C1 segment of cervical spinal cord (tissue), 14 donors: Measurements from ENCODE around the gene SPHK2.
A peak's percentile ranks its signal among the peaks of the same experiment; 100 is the strongest.

ENCODE experiments used
- DNase-seq, 14 donors: peaks; one replicate each; lab custom pipeline; 2025; lab: John Stamatoyannopoulos, UW

The SPHK2 gene

DNA sequence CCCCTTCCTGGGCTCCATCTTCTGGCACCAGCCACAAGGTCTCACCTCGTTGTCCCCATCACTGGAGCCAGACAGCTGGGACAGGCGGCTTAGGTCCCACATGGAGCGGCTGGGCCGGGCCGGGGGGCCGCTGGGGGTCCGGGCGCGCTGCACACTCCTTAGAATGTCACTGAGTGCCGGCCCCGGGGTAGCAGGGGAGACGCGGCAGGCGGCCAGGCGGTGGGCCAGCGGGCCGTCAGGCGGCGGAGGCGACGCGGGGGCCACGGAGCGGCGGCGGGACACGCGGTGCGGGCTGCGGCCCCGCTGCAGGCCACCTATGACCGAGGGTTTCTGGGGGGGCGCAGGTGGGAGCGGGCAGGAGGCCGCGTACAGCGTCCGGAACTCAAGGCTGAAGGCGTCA, 15.9 kb upstream of the SPHK2 start:
- no peak for DNase-seq

DNA sequence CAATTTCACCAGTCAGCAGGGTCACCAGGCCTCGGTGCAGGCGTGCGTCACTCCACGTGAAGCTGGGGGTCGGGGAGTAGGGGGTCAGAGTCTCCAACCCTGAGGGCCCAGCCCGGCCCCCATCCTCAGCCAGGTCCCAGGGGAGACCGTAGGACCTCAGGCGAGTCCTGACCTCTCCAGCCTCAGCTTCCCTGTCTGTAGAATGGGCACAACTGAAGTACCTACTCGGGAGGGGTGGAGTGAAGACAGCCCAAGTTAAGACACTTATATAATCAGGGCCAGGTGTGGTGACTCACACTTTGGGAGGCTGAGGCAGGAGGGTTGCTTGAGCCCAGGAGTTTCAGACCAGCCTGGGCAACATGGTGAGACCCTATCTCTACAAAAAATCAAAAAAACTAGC, 15.5 kb upstream of the SPHK2 start:
- no peak for DNase-seq

DNA sequence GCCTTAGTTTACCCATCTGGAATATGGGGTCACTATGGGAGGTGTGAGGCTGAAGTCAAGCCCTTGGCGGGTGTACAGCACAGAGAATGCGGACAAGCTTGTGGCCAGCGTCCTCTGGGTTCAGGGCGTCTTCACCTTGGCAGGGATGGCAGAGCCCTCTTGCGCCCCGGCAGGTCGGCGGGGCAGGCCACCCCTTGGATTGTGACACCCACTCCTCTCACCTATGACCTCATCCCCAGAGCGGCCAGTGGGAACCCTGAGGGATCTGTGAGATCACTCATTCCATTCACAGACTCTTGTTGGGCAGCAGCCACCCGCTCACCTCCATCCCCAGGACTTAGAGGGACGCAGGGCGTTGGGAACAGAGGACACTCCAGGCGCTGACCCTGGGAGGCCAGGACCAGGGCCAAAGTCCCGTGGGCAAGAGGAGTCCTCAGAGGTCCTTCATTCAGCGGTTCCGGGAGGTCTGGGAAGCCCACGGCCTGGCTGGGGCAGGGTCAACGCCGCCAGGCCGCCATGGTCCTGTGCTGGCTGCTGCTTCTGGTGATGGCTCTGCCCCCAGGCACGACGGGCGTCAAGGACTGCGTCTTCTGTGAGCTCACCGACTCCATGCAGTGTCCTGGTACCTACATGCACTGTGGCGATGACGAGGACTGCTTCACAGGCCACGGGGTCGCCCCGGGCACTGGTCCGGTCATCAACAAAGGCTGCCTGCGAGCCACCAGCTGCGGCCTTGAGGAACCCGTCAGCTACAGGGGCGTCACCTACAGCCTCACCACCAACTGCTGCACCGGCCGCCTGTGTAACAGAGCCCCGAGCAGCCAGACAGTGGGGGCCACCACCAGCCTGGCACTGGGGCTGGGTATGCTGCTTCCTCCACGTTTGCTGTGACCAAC, 12.6 kb upstream of the SPHK2 start, which contains the start of gene SPACA4:
SPACA4 (plus strand) TSS at position 280 of the 896 bp plus-strand sequence; CDS start at position 517, 237 bp downstream.
- DNase-seq = no peak

DNA sequence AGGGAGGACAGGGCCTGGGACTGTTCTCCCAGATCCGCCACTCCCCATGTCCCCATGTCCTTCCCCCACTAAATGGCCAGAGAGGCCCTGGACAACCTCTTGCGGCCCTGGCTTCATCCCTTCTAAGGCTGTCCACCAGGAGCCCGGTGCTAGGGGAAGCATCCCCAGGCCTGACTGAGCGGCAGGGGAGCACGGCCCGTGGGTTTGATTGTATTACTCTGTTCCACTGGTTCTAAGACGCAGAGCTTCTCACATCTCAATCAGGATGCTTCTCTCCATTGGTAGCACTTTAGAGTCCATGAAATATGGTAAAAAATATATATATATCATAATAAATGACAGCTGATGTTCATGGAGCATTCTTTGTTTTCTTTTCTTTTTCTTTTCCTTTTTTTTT, 11.9 kb upstream of the SPHK2 start:
- no peak for DNase-seq

DNA sequence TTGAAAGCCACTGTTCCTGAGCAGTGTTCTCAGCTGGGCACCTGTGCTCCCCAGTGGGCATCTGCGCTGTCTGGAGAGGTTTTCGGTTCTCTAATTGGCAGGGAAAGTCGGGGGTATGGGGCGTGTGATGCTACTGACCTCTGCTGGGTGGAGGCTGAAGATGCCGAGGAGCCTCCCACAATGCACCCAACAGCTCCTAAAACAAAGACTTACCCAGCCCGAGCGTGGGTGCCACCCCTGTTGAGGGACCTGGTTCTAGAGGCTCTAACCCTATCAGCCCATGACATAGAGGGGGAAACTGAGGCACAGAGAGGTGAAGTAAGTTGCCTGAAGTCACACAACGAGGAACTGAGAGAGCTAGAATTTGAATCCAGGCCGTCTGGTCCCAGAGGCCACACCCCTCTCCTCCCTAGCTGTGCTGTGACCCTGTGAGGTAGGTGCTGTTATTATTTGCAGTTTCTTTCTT, 10.5 kb upstream of the SPHK2 start:
- DNase-seq = peak in 5 of 14 donors; percentile 9 to 46 (median 18)

DNA sequence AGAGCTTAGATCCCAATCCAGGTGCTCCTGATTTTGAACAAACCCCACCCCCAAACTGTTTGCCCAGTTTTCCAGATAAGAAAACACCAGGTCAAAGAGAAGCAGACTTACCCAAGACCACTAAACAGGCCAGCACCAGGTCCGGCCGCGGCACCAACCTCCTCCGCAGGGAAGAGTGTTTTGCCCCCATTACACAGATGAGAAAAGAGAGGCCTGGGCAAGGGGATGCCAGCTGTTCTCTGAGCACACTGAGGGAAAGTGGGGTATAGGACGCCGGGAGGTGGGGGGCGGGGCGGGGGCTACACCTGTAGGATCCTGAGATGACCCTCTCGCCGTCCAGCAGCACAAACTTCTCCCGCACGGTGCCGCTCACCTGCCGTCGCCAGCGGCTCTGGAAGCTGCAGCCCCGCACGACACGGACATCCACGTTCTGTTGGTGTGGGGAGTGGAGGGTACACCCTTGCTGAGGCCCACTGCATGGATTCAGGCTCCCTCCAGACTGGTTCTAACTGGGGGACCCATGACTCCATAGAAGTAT, 9.7 kb upstream of the SPHK2 start:
- DNase-seq = no peak

GRCh38 chr19:48611872-48612271, 7.4 kb upstream of the SPHK2 start:
- DNase-seq = no peak

DNA sequence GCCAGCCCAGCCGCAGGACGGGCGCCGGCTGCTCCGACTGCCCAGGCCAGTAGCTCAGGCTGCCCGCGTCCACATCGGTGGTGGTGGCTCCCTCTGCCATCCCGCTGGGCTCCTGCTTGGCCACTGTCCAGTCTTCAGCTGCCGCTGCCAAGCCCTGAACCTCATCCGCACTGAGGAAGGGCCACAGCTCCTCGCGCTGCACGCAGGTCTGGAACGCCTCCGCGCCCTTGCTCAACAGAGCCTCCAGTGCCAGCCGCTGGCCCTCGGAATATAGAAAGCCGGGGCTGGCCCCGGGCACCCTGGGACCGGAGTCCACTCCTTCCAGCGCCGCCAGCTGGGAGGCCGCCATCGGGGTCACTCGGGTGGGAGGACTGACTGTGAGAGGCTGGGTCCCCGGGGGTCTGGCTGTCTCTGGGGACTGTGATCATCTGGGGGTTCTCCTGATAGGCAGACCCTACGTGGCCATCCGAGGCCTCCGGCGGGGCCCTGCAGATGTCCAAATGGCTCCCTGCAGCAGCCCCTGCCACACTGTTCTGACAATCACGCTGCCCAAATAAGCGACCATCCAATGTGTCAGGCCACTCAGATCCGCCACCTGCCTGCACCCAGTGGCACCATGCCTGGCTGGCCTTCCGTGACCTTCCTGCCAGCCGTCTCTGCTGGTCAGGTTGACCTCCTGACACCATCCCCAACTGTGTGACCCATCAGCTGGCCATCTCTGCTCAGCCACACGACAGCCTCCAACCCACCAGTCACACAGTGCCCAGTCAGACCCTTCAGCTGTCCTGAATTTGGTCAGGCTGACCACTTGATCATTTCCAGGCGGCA, 6.1 kb upstream of the SPHK2 start:
- DNase-seq = peak in 7 of 14 donors; percentile 14 to 70 (median 32)

DNA sequence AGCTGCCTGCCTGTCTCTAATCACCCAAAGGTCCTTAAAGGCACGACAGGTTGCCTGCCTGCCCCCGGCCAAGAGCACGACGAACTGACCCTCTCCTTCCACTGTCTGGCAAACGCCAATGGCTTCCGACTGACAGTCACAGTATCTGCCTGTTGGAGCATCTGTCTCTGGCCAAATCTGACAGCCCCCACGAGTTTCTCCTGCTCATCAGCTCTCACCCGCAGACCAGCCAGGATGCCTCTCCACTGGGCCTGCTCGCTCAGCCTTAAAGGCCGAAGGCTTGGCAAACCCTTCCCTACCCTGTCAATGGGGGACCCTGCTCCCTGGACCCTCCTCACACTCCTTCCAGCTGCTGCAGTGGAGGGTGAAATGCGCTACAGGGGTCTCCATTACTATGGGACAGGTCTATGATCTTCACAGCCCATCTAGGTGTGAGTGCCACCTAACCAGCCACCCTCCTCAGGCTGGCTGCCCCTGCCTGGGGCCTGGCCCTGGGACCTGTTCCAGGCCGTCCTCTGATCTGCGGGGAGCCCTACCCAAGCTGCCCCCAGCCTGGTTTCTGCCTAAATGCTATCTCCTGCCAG, 5.4 kb upstream of the SPHK2 start:
- peak in 1 of 14 donors; percentile 68 for DNase-seq

DNA sequence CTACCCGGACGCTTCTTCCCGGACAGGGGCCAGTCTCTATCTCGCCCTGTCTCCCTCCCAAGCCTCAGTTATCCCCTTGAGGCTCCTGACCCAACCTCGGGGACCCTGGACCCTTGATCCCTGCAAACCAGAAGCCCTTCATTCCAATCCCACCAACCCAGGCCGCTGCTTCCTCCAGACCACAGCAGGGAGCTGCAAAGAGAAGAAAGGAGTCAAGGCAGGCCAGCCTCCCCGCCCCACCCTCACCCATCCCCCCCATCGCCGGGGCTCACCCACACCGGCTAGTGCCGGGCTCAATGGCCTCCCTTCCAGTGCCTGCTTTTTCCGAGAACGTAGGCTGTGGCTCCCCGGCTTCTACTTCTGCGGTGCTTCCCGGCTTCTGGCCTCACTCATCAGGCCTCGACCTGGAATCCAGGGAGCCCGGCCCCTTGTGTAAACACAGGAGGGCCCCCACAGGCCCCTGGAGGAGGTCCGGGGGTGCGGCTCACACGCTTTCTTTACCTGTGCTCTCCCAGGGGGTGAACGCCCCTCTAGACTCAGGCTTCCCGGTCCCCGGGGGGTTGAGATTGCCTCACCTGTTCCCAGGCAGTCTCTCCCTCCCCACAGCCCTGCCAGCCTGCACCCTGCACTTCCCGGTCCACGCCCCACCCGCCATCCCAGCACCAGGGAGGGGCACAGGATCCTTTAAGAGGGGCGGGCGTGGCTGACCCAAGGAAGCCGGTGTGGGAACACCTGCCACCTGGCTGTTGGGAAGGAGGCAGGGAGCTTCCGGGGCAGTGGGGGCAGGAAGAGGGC, 4.7 kb upstream of the SPHK2 start, which contains the start of gene FAM83E:
FAM83E (minus strand) TSS at position 641 of the 795 bp plus-strand sequence. CDS start 1,704 bp downstream, outside the sequence.
- no peak for DNase-seq

- DNase-seq = no peak
Observed at GRCh38 chr19:48615231-48616040, 3.9 kb upstream of the SPHK2 start.

DNA sequence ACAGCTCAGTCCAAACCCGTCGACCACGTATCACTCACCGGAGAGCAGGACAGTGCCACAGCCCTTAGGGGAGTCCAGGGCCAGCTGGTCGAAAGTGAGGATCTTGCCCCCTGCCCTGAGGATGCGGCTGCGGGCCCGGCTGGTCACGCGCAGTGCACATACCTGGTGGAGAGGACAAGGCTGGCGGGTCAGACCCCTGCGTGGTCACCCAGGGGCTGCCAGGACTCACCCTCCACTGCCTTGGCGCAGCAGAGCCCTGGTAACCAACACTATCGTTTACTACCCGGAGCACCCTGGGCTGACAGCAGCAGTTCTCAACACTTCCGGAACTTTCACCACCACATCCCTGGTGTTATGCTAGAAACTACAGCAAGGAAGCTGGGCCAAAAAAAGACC, 3.3 kb upstream of the SPHK2 start:
- no peak for DNase-seq

DNA sequence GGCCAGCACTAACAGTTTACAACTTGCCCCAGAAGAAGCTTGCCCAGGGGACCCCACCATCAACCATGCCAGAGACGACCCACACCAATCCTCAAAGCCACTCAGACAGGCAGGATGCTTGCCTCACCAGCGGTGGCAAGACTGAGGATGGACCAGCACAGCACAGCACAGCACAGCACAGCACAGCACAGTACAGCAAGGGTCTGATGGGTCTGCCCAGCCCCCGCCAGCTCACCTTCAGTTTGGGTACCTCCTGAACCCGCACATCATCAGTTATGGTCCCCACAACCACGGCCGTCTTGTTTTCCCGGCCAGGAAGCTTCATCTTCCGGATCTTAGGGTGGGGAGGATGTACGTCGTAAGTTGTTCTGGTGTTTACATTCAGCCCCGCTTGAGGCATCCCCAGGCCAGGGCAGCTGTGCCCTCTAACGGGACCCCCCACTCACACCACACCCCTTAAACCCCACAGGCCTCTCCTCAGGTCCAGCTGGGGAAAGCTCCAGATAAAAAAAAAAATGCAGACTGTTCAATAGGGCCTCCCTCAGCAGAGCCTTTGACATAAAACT, 2.7 kb upstream of the SPHK2 start:
- no peak for DNase-seq

DNA sequence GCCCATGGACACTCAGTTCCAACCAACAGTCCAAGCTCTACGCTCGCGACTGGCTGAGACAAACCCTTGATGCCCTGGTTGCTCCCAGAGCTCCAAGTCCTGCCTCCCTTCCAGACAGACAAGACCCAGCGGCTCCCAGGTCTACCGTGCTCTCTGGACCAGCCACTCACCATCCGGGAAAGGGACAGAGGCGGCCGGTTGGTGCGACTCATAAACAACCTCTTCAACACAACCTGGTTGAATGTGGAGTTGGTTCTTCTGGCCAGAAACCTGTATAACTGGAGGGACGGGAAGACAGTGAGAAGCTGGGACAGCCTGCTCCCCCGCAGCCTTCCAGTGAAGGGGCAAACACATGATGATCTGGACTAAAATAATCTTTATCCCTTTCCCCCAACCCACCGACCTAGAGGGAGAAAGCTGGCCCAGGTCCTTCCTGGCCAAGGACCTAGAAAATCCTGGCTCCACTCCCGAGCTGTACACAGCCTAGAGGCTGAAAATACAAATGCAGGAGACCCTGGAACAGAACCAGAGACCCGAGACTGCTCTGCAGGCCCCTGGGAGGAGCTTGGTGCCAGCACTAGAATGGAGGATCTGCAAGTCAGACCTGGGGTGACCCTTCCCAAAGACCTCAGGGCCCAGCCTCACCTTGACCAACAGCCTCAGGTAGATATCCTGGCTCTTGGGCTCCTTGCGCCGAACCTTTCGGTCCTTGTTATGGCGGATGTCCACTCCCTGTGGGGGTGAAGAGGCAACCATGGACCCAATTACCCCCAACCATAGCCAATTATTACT, 2.0 kb upstream of the SPHK2 start:
- peak in 1 of 14 donors; percentile 7 for DNase-seq

- DNase-seq = no peak
Observed at GRCh38 chr19:48618278-48618915, 909 bp upstream of the SPHK2 start.

DNA sequence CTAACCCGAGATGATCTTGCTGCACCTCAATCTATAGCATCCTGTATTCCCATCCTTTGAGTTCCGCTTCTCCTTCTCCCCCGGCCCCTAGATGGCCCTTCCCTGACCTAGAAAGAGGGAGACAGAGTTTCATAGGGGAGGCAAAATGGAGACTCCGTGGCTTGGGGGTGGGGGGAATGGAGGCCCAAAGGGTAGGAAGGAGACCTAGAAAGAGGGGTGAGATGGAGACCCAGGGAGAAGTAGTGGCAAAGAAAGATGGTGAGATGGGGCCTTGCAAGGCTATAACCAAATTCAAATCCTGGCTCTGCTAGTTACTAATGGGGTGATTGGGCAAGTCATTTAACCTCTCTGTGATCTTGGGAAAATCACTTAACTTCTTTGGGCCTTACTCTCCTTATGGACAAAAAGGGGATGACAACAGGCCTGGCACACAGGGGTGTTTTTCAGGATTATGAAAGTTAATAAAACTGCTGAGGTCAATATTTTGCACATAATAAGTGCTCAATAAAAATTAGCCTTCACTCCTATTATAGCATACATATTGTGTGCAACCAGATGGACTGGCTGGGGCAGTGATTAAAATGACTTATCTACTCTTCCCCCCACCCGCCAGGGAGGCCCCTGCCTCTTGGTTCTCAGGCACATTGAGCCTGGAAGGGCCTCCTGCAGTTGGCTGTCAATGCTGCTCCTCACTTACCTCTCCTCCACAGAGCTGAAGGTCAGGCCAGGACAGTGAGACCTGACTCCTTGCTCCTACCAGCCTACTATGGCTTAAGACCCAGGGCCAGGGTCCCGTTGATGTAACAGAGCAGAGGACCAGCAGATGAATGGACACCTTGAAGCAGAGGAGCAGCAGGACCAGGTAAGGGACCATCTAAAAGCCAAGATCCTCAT, 633 bp downstream of the SPHK2 start:
- no peak for DNase-seq

- DNase-seq = peak in 1 of 14 donors; percentile 24
Observed at GRCh38 chr19:48623556-48624066, 4.3 kb downstream of the SPHK2 start.
